Prostate gland (tissue), 2 donors: ENCODE data around the gene COA8.

Experiments used
- POLR2A ChIP-seq: fragments of 450-650 bp; IDR thresholded peaks from one replicate; pipeline ENCODE4 v1.6.1; 2016; ENCODE audit warnings: antibody characterized with exemption, mild to moderate bottlenecking
- TF ChIP-seq, protein P1 (sequence below), 4 experiments: fragments of 200-600 bp in 2 of 4; fragments of 450-650 bp in 2 of 4; sonication (generic) in 2 of 4; IDR thresholded peaks; 1 replicate in 3 of 4; 2 replicates in 1 of 4; pipeline ENCODE4 v1.5.1; 2016 to 2019; ENCODE audit warnings: antibody characterized with exemption in 4 of 4, mild to moderate bottlenecking in 2 of 4, moderate library complexity in 2 of 4

DNA sequence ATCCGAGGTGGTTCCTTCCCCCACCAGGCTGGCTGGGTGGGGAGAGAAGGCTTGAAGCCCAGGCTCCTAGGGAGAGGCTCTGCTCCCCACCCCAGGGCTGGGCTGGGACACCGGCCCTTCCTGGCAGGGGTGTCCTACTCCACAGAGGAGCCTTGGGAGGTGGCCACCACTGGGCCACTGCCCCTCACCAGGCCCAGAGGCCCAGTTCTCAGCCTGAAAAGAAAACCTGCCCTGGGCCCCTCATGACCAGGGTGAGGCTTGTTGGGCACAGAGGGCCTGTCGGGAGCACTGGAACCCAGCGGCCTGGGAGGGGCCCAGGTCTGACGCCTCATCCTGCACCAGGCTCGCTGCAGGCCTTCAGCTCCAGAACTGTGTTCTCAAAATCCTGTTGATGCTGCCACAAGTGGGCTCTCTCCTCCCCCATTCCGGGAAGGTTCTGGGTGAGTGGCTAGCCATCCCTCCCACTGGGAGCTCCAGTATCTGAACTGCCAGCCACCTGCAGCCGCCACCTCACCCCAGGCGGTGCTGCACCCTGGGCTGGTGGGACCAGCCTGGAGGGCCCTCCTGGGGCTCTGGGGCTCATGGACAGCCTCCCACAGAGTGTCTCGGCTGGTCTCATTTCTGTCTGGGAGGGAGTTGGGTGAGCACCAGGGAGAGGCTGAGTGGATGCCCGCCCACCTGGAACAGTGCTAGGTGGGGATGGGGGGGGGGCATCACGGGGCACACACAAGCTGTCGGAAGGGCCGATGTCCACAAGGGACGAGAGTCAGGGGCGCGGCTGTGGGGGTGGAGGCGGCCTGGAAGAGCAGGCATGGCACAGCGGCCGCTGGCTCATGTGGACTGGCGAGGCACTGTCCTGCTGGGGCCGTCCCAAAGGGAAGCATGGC lies 12.1 kb upstream of the COA8 start:
- no peak for TF ChIP-seq POLR2A
- TF ChIP-seq, protein P1, sequence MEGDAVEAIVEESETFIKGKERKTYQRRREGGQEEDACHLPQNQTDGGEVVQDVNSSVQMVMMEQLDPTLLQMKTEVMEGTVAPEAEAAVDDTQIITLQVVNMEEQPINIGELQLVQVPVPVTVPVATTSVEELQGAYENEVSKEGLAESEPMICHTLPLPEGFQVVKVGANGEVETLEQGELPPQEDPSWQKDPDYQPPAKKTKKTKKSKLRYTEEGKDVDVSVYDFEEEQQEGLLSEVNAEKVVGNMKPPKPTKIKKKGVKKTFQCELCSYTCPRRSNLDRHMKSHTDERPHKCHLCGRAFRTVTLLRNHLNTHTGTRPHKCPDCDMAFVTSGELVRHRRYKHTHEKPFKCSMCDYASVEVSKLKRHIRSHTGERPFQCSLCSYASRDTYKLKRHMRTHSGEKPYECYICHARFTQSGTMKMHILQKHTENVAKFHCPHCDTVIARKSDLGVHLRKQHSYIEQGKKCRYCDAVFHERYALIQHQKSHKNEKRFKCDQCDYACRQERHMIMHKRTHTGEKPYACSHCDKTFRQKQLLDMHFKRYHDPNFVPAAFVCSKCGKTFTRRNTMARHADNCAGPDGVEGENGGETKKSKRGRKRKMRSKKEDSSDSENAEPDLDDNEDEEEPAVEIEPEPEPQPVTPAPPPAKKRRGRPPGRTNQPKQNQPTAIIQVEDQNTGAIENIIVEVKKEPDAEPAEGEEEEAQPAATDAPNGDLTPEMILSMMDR (IDR thresholded peaks at IDR 0.05): no peak
